ENCODE results near the gene SERPINA3.
"Not testable (repeated sequence)": the region's sequence is repeated elsewhere in the genome, so short reads cannot be mapped to it uniquely, and the experiment has no call there.

The SERPINA3 gene

DNA sequence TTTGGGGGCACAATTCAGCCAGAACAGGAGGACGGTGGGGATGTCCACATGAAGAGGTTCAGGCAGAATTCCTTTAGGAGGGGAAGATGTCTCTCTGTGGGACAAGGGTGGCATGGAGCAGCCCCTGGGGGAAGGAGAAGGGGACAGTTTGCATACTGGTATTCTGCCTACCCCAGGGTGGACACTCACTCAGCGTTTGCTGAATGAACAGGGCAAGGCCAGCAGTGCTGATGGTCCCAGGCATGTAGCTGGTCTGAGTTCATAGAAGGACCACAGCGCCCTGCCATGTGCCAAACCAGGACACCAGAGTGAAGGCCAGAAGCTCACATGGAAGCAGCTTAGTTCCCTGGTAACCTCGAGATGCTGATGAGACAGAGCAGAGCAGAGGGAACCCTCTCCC is 25.6 kb upstream of the SERPINA3 start:
- DNase-seq, result no peak

DNA sequence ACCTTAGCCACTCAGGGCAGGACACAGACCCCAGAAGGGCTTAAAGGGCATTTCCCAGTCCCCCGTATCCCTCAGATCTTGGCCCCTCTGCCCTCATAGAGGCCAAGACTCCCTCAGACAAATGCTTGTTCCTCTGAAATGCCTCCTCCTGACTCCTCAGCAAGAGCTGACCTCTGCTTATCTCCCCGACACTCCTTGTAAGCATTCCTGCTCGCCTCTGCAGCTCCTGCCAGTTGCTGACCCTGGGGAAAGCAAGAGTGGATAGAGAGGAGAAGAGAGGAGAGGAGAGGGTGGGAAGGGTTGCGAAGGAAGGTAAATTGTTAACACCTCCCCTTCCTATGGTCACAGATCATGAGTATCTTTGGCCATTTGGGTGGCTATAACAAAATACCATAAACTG is 23.9 kb upstream of the SERPINA3 start:
- no peak for DNase-seq

DNA sequence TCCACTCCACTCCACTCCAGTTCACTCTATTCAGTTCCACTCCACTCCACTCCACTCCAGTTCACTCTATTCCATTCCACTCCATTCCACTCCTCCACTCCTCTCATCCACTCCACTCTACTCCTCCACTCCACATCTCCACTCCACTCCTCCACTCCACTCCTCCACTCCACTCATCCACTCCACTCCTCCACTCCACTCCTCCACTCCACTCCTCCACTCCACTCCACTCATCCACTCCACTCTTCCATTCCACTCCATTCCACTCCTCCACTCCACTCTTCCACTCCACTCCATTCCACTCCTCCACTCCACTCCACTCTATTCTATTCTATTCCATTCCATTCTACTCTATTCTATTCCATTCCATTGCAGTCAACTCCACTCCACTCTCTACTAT is 21.1 kb upstream of the SERPINA3 start:
- DNase-seq, result no peak

DNA sequence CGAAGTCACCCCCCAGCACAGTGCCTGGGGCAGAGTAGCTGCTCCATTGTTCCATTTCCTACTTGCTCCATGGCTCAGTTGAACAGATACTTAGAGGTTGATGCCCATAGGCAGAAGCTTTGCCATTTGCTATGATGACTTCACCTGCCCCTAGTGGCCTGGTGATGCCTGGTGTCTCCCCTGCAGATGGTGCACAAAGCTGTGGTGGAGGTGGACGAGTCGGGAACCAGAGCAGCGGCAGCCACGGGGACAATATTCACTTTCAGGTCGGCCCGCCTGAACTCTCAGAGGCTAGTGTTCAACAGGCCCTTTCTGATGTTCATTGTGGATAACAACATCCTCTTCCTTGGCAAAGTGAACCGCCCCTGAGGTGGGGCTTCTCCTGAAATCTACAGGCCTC is 20.3 kb upstream of the SERPINA3 start:
- no peak for DNase-seq

DNA sequence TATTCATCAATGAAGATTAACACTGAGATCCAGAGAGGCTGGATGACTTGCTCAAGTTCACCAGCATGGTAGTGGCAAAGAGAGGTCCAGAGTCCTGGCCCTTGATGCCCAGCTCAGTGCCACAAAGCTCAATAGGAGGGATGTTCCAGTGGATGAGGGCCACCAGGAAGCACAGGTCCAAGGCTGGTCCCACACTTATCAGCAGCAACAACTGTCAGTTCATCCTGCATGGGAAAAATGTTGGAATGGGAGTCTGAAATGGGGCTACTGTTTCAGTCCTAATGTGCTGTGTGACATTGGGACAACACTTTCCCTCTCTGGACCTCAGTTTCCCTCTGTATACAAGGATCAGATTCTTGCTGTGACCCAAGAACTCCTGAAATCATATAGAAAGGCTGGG is 19.7 kb upstream of the SERPINA3 start:
- no peak for DNase-seq

DNA sequence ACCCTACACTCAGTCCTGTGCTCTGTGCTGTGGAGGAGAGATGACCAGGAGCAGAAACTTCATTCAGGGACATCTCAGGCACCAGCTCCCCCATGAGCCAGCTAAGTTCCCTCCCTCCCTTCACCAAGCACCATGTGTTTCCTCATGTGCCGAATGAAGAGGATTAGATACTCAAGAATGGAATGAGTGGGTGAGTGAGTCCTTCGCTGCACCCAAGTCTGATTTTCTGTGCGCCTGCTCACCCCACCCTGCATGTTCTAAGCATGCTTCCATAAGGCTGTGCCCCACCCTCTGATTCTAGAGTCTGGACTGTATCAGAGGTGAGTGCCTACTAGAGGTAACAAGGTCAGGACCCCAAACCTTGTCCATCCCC is 18.8 kb upstream of the SERPINA3 start:
- no peak for DNase-seq

DNA sequence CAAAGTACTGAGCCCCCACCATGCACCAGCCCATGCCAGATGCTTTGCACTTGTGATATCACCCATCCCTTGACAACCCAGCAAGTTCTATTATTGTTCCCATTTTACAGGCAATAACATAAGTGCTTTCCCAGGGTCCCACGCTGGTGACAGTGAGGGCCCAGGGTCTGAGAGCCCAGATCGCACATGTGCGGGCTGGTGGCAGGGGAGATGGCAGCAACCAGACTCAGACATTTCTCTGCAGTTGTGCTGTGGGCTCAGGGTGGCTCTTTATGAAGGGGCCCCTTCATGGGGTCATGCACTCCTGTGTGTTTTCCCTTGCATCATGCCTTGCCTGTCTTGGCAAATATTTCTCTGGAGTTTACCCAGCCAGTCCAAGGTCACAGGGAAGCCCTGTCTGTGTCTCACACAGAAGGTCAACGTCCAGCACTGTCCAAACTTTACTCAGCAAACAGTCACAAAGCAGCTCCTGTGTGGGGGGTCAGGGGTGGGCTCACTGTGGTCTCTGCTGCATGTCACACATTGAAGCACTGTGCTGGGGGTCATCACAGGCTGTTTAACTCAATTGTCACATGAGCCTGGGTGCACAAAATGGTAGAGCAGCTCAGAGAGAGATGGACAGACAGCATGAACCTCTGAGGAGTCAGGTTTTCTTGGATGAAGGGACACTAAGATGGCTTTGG is 18.3 kb upstream of the SERPINA3 start:
- DNase-seq, result no peak

DNA sequence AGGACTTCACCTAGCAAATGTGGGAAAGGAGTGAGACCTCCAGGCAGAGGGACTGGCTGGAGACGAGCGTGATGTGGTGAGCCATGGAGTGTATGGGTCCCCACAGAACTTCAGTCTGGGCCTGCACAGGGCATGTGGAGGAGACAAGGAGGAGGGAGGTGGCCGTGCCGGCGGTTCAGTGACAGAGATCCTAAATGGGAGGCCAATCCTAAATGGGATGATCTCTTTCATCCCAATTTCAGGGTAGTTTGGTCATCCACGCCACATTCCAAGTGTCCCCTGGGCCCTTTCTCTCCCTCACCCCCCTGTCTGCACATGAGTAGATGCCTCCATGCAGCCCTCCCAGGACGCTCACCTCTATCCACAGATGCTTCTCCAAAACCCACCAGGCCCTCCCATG is 17.8 kb upstream of the SERPINA3 start:
- DNase-seq, result no peak

DNA sequence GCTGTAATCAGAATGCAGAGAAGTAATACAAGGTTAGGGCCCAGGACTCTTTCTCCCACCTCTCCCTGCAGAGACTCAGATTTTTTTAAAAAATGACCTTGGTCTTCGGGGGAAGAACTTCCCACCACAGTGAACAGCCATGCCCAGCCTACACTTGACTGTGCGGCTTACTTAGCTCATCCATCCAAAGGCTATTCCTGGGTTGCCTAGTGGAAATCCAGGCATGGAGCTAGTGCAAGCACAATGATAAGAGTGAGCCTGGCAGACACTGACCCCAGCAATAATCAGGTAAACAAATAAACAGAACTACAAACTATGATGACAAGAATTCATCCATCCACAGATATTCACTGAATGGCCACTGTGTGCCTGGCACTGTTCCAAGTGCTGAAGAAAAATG is 16.3 kb upstream of the SERPINA3 start:
- DNase-seq, result no peak

DNA sequence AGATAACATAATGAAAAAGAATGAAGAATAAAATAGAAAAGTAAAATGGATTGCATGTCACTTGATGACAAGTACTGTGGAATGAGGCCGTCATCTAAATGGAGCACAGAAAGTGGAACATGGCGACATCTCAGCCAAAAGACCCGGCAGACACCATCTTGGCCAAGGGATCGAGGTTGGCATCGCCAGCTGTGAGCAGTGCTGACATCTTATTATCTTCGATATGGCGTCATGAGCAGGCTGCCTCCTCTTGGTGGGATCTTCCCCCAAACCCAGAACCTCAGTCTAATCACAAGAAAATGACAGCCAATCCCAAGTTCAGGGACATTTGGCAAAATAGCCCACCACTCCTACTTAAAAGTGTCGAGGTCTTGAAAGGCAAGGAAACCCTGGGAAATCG is 15.8 kb upstream of the SERPINA3 start:
- no peak for DNase-seq

DNA sequence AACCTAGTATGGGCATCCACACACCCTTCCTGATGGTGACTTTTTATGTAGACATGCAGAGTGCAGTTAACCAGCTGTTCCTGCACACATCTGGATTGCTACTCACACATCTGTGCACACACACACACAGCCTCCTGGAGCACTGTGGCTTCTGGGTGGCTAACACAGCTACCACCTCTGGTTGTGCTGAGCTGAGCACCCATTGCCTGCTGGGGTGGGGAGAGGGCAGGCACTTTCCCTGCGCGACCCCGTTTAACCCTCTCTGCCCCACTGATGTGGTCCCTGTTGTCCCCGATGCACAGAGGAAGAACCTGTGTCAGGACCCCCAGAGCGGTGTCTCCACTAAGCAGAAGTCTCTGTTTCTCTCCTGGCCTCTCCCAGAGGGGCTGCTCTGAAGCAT is 14.4 kb upstream of the SERPINA3 start:
- no peak for DNase-seq

DNA sequence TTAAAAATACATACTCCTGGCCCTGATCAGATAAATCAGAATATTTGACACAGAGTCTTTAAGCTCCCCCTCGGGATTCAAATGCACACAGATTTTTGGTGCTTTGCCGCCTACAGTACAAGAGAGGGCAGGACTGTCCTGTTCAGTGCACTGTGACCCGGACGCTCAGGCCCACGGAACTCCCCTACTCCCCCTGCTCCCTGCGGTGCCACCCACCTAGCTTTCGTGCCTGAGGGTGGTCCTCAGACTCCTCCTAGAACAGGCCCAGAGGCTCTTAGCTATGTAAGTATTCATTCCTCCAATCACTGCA is 13.7 kb upstream of the SERPINA3 start:
- DNase-seq, result no peak

DNA sequence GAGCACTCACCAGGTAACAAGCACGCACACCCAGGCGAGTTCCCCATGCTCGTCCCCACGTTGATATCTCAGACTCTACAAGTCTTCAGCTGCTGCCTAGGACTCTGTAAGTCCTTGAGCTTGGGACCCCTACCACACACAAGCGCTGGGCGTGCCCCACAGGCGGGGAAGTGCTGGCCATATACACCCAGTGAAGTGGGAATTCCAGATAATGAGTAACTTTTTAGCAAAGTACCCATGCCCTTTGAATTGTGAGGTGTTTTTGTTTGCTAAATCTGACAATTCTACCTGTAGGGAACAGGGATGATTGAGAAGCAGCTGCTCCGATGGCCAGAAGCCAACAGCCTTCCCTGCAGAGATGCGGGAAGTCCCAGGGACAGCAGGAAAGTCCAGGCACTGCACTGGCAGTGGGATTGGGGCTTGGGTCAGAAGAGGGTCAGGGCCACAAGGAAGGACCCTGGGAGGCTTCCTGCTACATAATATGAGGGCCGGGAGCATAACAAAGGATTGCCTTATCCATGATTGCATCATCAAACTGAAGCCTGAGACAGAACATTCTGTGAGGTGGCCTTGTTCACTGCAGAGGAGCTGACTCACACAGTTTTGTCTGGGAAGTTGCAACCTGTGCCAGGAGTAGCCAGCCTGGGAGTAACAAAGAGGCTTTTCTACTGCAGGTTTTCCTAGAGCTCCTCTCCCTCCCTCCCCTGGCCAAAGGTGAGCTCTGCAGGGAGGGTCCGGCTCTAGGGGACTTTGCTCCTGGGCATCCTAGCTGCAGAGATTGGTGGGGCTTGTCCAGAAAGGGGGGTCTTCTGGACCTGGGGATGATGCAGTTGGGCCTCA is 13.2 kb upstream of the SERPINA3 start:
- peak; percentile 91 for DNase-seq

DNA sequence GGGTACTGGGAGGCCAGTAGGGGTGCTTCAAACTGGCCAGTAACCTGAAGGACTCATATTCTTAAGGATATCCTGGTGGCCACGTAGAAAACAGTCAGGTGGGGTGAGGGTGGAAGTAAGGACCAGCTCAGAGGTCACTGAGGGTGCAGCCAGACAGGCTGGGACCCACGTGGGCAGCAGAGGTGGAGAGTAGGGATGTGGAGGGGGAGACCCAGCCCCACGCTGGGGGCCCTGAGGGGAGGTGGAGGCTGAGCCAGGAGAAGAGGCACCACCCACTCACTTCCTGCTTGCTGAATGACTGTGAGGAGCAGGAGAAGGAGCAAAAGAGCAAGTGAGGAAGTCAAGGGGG is 12.6 kb upstream of the SERPINA3 start:
- no peak for DNase-seq

DNA sequence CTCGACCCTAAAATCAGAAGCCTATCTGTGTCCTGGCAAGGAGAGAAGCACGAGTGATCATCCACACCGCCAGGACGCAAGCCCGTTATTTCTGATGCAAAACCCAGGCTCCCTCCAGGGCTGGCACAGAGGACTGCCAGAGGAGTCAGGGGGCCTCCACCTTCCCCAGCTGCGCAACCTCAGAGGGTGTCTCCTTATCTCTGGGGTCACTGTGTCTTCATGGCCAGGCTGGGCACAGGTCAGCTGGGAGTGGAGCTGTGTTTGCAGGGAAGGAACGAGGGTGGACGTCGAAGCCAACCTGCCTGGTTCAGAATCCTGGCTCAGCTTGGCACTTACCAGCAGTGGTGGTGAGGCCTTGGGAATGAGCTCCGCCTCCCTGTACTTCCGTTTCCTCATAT is 12.0 kb upstream of the SERPINA3 start:
- no peak for DNase-seq

DNA sequence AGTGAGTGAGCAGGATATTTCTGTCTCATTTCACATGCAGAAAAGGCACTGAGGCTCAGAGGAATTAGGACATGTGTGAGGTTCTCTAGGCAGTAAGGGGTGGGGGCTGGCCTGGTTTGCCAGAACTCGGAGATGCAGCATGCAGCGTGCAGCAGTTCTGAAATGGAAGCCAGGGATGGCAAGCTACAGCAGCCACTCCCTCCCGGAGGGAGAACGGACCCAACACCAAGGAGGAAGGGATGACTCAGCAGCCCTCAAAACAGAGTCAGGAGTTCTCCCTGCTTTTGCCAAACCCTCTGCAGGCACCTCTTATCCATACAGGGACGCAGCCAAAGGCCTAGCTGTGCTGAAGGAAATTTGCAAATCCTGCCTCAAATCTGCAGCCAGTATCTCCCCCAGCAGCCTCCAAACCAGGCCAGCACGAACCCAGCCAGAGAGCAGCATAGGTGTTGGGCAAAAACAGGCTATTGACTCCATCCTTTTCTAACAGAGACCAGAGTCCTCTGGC is 10.3 kb upstream of the SERPINA3 start:
- peak; percentile 87 for DNase-seq

DNA sequence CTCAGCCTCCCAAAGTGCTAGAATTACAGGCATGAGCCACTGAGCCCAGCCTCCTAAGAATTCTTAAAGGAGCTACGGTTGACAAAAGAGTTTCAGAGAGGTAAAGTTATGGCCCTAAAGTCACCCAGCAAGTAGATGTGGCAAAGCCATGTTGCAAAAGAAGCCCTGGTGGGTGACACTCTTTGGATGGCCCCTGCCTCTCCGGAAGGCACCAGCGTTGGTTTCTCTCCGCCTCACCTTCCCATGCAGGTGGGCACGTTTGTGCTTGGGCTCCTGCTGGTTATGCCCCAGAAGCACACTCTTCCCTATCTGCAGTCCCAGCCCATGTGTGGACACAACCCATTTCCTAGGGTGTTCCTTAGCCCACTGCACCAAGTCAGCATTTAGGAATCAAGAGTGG is 9.5 kb upstream of the SERPINA3 start:
- DNase-seq, result no peak

DNA sequence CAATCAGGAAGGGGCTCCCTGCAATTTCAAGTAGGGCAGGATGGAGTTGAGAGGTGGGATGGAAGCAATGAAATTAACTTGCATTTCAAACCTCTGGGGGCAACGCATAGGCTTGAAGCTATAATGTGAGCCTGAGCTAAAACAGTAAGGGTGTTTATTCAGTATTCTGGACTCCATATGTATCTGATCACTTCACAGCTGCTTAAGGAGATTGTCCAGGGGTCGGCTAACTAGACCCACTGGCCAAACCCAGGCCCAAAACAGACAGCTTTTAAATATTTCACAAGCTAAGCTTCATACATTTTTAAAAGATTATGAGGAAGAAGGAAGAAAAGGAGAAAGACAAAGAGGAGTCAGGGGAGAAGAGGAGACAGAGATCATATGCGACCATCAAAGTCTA is 6.8 kb upstream of the SERPINA3 start:
- DNase-seq, result no peak

DNA sequence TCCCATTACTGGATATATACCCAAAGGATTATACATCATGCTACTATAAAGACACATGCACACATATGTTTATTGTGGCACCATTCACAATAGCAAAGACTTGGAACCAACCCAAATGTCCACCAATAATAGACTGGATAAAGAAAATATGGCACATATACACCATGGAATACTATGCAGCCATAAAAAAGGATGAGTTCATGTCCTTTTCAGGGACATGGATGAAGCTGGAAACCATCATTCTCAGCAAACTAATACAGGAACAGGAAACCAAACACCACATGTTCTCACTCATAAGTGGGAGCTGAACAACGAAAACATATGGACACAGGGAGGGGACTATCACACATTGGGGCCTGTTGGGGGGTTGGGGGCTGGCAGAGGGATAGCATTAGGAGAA is 3.2 kb upstream of the SERPINA3 start:
- not testable (repeated sequence) for DNase-seq

DNA sequence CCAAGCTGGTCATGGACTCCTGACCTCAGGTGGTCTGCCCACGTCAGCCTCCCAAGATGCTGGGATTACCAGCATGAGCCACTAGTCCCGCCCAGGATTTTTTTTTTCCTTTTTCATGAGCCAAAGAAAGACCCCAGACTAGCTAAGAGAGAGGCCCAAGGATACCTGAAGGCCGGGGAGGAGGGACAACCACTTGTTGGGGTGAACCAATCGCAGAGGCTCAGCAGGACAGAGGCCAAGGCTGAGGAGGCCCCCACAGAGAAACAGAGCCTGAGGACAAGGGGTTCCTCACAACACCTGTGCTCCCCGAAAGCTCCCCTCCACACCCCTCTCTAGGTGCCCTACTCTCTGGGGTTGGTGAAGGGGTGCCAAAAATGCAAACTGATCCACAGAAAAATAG is 1.0 kb upstream of the SERPINA3 start:
- DNase-seq, result no peak

DNA sequence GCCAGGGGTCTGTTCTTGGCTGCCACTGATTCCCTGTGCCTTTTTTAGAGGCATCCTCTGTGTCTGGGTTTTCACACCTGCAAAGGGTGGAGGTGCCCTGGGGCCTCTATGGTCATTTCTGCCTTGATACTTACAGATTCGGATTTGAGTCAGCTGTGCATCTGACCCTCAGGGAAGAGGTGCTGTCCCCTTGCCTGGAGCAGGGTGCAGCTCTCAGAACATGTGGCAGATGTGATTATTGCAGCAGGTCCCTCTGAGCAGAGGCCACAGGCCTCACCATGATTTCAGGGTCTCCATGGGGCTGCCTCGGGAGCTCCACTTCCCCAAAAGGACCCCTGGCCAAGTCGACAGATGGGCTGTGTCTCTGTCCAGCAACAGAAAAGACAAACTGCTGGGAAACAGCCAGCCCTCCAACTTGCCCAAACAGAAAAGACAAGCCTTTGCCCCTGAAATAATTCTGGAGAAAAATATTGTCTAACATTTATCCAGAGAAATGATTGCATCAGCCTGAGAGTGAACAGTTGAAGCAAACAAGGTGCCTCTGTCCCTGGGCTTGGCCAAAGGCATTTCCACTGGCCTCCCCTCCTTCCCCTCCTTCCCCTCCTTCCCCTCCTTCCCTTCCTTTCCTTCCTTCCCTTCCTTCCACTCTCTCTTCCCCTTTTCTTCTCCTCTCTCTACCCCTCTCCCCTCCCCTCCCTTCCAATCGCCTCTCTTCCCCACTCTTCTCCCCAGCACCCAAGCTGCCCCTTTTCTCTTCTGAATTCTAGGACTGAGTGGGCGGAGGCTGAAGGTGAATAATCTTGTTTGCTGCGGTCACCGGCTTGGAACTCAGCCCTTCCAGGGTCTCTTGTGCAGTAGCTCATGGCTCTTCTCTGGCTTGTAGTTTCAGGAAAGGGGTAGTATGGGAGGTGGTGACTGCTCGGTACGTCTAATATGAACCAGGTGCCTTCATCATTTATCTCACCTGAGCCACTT is 676 bp downstream of the SERPINA3 start:
- DNase-seq, result no peak

DNA sequence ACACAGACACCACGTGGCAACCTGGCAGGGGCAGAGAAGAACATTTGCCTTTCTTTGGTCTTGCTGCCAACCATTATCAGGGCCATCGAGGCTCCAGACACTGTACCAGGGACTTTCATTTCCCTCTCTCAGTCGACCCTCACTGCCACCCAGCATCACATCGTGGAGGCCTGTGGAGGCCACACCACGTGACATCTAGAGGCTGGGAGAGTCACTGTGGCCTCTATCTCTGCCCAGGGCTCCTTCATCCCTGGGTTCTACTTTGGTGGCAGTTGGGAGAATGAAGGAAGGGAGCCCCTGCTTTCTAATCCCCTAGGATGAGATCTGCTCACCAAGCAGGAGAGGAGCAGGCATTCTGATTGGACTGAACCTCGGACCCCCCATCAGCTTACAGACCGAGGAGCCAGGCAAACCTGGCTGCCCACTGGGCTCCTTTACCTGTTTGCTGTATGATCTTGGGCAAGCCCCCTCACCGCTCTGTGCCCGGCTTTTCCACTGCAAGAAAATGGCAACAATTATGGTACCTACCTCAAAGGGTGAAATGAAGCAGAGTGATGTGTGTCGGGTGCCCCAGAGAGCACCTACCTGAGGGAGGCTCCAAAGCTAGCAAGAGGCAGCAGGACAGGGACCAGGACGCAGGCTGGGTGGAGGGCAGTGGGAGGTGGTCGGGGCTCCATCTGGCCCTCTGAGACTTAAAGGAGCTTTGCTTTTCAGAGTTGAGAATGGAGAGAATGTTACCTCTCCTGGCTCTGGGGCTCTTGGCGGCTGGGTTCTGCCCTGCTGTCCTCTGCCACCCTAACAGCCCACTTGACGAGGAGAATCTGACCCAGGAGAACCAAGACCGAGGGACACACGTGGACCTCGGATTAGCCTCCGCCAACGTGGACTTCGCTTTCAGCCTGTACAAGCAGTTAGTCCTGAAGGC is 1.8 kb downstream of the SERPINA3 start:
- DNase-seq, result no peak

DNA sequence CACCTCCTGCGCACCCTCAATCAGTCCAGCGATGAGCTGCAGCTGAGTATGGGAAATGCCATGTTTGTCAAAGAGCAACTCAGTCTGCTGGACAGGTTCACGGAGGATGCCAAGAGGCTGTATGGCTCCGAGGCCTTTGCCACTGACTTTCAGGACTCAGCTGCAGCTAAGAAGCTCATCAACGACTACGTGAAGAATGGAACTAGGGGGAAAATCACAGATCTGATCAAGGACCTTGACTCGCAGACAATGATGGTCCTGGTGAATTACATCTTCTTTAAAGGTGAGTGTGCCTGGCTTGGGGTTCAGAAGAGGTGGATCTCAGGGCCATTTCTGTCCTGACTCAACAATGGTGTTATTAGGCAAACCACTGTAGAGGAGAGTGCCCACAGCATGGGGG is 2.6 kb downstream of the SERPINA3 start:
- DNase-seq, result no peak
